ENCODE measurements around the gene KLHL29. TPM values are rescaled to one million over a fixed set of nuclear protein-coding genes. Genes with fewer than 3 reads are reported as not detected.

Gene KLHL29
- total and polyA plus RNA-seq, 2 of the 13 experiments (the other 11 are each of a cell fraction or from before 2014, with no cell fraction given): 0.01 TPM; not detected in 1

DNA sequence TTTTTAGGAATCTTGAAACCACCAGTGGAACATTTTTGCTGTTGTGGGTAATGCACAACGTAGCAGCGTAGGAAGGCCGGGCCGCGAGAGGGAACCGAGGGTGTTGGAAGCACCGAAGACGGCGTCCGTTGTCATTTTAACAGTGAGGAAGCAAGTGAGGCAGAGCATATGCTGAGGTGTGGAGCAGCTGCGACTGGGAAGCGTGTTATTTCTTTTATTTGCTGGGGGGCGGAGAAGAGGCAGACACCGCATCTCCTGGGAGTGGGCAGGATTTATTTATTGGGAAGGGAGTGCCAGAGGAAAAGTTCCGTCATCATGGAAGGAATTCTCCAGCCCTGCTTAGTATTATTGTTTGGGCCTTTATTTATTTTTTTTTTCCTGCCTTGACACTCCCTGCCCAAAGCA, 232.8 kb downstream of the KLHL29 start (continued):
- TF ChIP-seq ZBED4 (CRISPR knock-in tag; IDR thresholded peaks at IDR 0.05; ENCODE audit: borderline replicate concordance) (no peak), ATF1 (CRISPR knock-in tag; IDR thresholded peaks at IDR 0.05) (no peak), ZFP90 (CRISPR knock-in tag; IDR thresholded peaks at IDR 0.05; ENCODE audit: borderline replicate concordance) (no peak), SRSF9 (IDR thresholded peaks at IDR 0.05; ENCODE audit: borderline replicate concordance, insufficient read depth, low read depth, low read length, poor library complexity, severe bottlenecking) (no peak), KLF6 (CRISPR knock-in tag; IDR thresholded peaks at IDR 0.05) (no peak), ZC3H13 (CRISPR knock-in tag; IDR thresholded peaks at IDR 0.05) (no peak)

GRCh38 chr2:23618265-23618664, 233.3 kb downstream of the KLHL29 start:
- H3K27me3 ChIP-seq (ENCODE audit: control insufficient read depth in 1 of 2, insufficient read depth in 2 of 2, low read length in 2 of 2): peaks cover 8 to 48% of the 10 kb centered on the region in 2 experiments
- H3K4me1 ChIP-seq (ENCODE audit: insufficient read depth, low read length): peaks cover 6% of the 10 kb centered on the region; the same call in 1 of the 2 replicates
- ChIA-PET POLR2A (no interaction called here), CTCF (ENCODE audit: low intra/inter-chr PET ratio, low total read pairs) (no interaction called here)
- no peak overlapping the region for H3K4me2 ChIP-seq (ENCODE audit: low read depth, low read length)
- WGBS (ENCODE audit: low lambda C conversion rate): 58% methylated on average over 9 of the region's 10 CpGs
- H3K9ac ChIP-seq (ENCODE audit: insufficient read depth, low read depth, low read length): no peak overlapping the region
- FAIRE-seq (no peak), ATAC-seq (no peak), DNase-seq (ENCODE audit: low spot score) (no peak)
- intact Hi-C loops (cut with micrococcal nuclease; ENCODE audit: unreplicated experiment) (no loop called here), in situ Hi-C loops (cut with HindIII; ENCODE audit: extremely low pct_ligation_motif_present, low pct_unique_long_range_greater_than_20kb) (no loop called here)
- TF ChIP-seq, protein P1, sequence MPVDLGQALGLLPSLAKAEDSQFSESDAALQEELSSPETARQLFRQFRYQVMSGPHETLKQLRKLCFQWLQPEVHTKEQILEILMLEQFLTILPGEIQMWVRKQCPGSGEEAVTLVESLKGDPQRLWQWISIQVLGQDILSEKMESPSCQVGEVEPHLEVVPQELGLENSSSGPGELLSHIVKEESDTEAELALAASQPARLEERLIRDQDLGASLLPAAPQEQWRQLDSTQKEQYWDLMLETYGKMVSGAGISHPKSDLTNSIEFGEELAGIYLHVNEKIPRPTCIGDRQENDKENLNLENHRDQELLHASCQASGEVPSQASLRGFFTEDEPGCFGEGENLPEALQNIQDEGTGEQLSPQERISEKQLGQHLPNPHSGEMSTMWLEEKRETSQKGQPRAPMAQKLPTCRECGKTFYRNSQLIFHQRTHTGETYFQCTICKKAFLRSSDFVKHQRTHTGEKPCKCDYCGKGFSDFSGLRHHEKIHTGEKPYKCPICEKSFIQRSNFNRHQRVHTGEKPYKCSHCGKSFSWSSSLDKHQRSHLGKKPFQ (CRISPR knock-in tag; IDR thresholded peaks at IDR 0.05; ENCODE audit: insufficient replicate concordance): no peak
- no peak for TF ChIP-seq NFIC (IDR thresholded peaks at IDR 0.05; ENCODE audit: low read length)
- TF ChIP-seq SAP130 (CRISPR knock-in tag; IDR thresholded peaks at IDR 0.05; ENCODE audit: low read depth): no peak
- no peaks in the 10 kb centered on the region for H3K9me3 ChIP-seq (ENCODE audit: low read length)
- no TSS peak for BruUV-seq (replicated peaks)
- no peaks in the 10 kb centered on the region for H3K79me2 ChIP-seq (ENCODE audit: insufficient read depth, low read length)
- no peak overlapping the region for H3K27ac ChIP-seq (ENCODE audit: extremely low read length, insufficient read depth, low read length)
- H3K4me3 ChIP-seq (replicated peaks in 1 of 3; ENCODE audit: insufficient read depth in 1 of 3, low read depth in 2 of 3, low read length in 3 of 3): no peak overlapping the region
- no peak overlapping the region for H2AFZ ChIP-seq (ENCODE audit: low read length)
- H4K20me1 ChIP-seq (ENCODE audit: insufficient read depth, low read length): no peaks in the 10 kb centered on the region
- no peaks in the 10 kb centered on the region for H3K36me3 ChIP-seq (replicated peaks in 1 of 2; ENCODE audit: control insufficient read depth in 1 of 2, insufficient read depth in 2 of 2, low read length in 2 of 2)

Measured in HepG2 (cell line).